OCI-LY3 (cell line): ENCODE results near the gene ERO1A.
"Not testable (repeated sequence)": the region's sequence is repeated elsewhere in the genome, so short reads cannot be mapped to it uniquely, and the experiment has no call there.

Source experiments
- CTCF ChIP-seq: fragments of 200-600, 300-600 bp; sonication (generic); IDR thresholded peaks from 2 replicates; pipeline ENCODE4 v1.5.1; 2014; ENCODE audit warnings: antibody characterized with exemption, low read length, low read depth
- EZH2phosphoT487 ChIP-seq: fragments of 200-600 bp; shearing (Covaris generic); IDR thresholded peaks from 2 replicates; pipeline ENCODE4 v1.6.1; 2018; ENCODE audit warnings: antibody characterized with exemption, mixed run types, low read depth

GRCh38 chr14:52729035-52729434 is 33.7 kb upstream of the ERO1A start:
- not testable (repeated sequence) for TF ChIP-seq CTCF, EZH2phosphoT487
